Thymus (tissue), 11 donors: Measurements from ENCODE around the gene GAS1. TPM values are rescaled to one million over a fixed set of nuclear protein-coding genes. Genes with fewer than 3 reads are reported as not detected.

Experiments
- DNase-seq, 9 donors: peaks; one replicate each; pipeline ENCODE4 v3.0.0-alpha.2; 2013; ENCODE audit warnings: low spot score in 9 of 9, low read depth in 6 of 9, missing footprints in 1 of 9
- H3K27ac ChIP-seq, 2 donors: one replicate each; pipeline ENCODE4 v1.5.1; 2013; ENCODE audit warnings: control low read depth in 1 of 2, low read depth in 1 of 2, low read length in 1 of 2, mild to moderate bottlenecking in 1 of 2, moderate library complexity in 1 of 2
- H3K27me3 ChIP-seq, 2 donors: one replicate each; pipeline ENCODE4 v1.5.1; 2013; ENCODE audit warnings: low read length in 1 of 2; ENCODE audit not compliant: control insufficient read depth in 2 of 2, insufficient read depth in 1 of 2
- H3K36me3 ChIP-seq, 2 donors: one replicate each; pipeline ENCODE4 v1.5.1; 2013; ENCODE audit warnings: low read length in 1 of 2, mild to moderate bottlenecking in 1 of 2, moderate library complexity in 1 of 2; ENCODE audit not compliant: control insufficient read depth in 2 of 2, insufficient read depth in 2 of 2
- H3K4me1 ChIP-seq, 2 donors: one replicate each; pipeline ENCODE4 v1.5.1; 2013; ENCODE audit warnings: low read length in 2 of 2; ENCODE audit not compliant: control insufficient read depth in 2 of 2, insufficient read depth in 2 of 2
- H3K4me3 ChIP-seq, 2 donors: one replicate each; pipeline ENCODE4 v1.5.1; 2013; ENCODE audit warnings: low read length in 2 of 2, control low read depth in 1 of 2, mild to moderate bottlenecking in 1 of 2
- H3K9me3 ChIP-seq, 2 donors: one replicate each; pipeline ENCODE4 v1.5.1; 2013; ENCODE audit warnings: low read length in 1 of 2, mild to moderate bottlenecking in 1 of 2; ENCODE audit not compliant: control insufficient read depth in 2 of 2, insufficient read depth in 1 of 2
- WGBS: extraction: QIAGEN DNeasy Blood & Tissue Kit; methylation state at CpG from one replicate; pipeline ENCODE4 v1.1.7; 2013; 5-methylcytosine and 5-hydroxymethylcytosine counted together
- polyA plus RNA-seq: library from polyadenylated mRNA; stranded (reverse); fragments of 200-250 nt; gene quantifications from one replicate; pipeline ENCODE4 v1.2.3, GENCODE V29; 2013
- total RNA-seq: library from RNA; stranded (reverse); fragments of 120-200 nt; gene quantifications from one replicate; pipeline ENCODE4 v1.2.4, GENCODE V29; 2013
- donor health status: healthy.

The GAS1 gene
- total and polyA plus RNA-seq, 2 donors: 9.1 to 64.3 TPM

DNA sequence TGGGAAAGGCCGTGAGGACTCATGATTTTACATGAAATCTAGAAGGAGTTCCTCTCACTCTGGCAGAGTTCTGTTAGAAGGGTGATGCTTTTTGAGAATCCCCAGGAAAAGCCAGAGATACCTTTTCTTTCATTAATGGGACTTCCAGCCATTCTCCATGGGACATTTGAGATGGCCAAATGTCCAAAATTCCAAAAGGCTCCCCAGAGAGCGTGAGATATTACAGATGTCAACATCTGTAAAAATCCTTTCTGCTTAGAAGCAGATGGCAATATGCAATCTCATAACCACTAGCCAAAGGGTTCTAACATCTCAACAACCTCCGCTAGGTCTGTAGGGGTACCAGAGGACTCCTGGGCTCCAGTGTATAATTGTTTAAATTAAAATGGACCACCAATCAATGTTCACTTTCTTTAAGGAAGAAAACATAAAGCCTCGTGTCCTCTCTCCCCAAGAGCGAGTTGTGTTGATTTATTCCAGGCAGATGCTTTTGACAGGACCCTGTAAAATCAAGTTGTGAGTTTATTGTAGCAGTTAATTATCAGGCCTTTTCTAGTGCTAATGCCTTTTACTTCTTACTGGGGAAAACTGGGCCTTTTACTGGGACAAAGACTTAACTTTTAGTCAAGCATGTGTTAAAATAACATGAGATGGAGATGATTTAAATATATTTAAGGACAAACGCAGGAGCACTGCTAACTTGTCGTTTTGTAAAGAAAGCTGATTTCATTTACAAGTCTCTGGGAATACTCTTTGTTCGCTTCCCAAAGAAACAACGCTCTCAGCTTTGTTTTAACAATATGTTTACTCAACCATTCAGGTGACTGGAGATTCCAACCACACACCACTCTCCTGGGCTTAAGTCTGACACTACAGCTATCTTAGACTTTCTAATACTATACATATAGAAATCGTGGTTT, 4.8 kb downstream of the GAS1 start:
- WGBS: 65% methylated on average over 10 of the region's 10 CpGs
- DNase-seq: no peak
- Histone ChIP-seq H3K27me3 (peaks cover 36 to 57% of the 10 kb centered on the region in 2 donors), H3K27ac (no peak overlapping the region), H3K9me3 (peaks cover 0 to 1% of the 10 kb centered on the region in 2 donors), H3K4me3 (no peak overlapping the region), H3K4me1 (peaks cover 4% of the 10 kb centered on the region in 2 donors), H3K36me3 (no peaks in the 10 kb centered on the region)

DNA sequence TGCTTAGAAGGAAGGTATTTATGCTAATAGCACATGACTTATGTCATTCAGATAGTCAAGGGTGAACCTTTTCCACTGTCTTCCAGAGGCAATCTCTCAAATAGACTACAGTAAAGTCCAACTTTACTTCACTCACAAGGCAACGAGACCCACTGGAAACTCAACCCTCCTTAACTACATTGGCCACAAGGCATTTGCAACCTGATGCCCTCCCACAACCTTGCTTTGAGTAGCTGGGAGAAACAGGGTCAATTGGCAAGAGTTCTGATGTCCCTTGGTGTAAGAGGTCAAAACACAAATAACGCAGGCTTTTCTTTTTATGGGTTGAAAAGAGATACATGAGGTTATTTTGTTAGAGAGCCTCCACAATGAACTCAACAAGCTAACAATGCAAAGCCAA, 6.1 kb downstream of the GAS1 start:
- no peak for DNase-seq
- Histone ChIP-seq H3K36me3 (no peaks in the 10 kb centered on the region), H3K9me3 (no peaks in the 10 kb centered on the region), H3K4me1 (peaks cover 4% of the 10 kb centered on the region in 2 donors), H3K27me3 (peaks cover 31 to 55% of the 10 kb centered on the region in 2 donors), H3K4me3 (no peak overlapping the region), H3K27ac (no peak overlapping the region)
- 84% methylated on average over 2 of the region's 2 CpGs for WGBS

DNA sequence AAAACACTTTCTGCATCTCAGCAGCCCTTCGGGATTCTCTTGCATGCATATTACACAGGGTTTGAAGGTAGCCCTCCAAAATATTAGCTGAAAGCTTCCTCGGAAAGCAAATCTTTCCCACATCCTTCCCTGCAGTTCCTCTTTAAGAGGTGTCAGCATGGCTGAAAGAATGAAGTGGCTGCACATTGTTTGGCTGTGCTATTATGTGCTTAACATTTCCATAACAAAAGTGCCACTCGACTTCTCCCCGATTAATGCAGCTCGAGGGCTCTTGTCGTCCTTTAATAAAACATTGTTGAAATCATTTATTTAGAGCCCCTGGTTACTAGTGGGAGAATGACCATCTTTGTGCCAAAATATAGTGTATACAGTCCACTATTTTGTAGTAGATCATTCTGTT, 6.5 kb downstream of the GAS1 start:
- Histone ChIP-seq H3K27ac (no peak overlapping the region), H3K4me1 (peaks cover 4% of the 10 kb centered on the region in 2 donors), H3K27me3 (peaks cover 28 to 52% of the 10 kb centered on the region in 2 donors), H3K36me3 (no peaks in the 10 kb centered on the region), H3K4me3 (no peak overlapping the region), H3K9me3 (no peaks in the 10 kb centered on the region)
- no peak for DNase-seq
- 13% methylated on average over 6 of the region's 6 CpGs for WGBS

DNA sequence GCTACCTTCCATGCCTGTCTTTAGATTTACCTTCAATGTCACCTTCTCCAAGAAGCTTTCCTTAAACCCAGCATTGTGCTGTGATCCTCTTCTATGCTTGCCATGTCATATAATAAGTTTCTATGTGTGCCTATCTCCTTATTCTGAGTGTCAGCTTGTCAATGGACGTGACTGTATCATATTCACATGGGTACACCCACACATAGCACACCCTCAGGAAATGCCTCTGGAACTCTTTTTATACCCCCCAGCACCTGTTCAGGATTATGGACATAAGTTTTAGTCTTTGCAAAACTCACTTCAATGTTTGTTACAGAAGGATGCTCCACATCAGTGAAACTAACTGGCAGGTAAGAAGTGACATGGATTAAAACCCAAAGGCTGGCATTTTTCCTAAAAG, 7.4 kb downstream of the GAS1 start:
- no peaks in the 10 kb centered on the region for H3K36me3 ChIP-seq
- no peaks in the 10 kb centered on the region for H3K9me3 ChIP-seq
- no peak overlapping the region for H3K27ac ChIP-seq
- no peak overlapping the region for H3K4me3 ChIP-seq
- no peaks in the 10 kb centered on the region for H3K4me1 ChIP-seq
- H3K27me3 ChIP-seq: peaks cover 21 to 44% of the 10 kb centered on the region in 2 donors
- 81% methylated on average over 1 of the region's 1 CpG for WGBS
- DNase-seq: no peak

DNA sequence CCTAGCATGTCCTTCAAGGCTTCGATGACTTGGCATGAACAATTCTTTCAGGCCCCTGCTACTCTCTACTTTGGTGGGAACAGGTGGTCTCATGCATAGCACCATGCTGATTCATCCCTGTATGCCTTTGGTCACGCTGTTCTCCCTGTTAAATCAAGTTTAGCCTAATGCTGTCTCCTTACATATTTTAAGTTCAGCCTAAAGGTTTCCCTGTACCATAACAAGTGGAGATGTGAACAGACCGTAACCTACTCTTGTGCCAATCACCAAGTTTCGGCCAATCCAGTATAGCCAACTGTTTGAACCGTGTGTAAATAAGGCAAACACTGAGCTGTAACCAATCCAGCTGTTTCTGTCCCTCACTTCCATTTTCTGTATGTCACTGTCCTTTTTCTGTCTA, 8.0 kb downstream of the GAS1 start:
- peaks cover 17 to 38% of the 10 kb centered on the region in 2 donors for H3K27me3 ChIP-seq
- no peak overlapping the region for H3K4me3 ChIP-seq
- H3K36me3 ChIP-seq: no peaks in the 10 kb centered on the region
- H3K27ac ChIP-seq: no peak overlapping the region
- no peak for DNase-seq
- no peaks in the 10 kb centered on the region for H3K4me1 ChIP-seq
- WGBS: 95% methylated on average over 5 of the region's 5 CpGs
- no peaks in the 10 kb centered on the region for H3K9me3 ChIP-seq

DNA sequence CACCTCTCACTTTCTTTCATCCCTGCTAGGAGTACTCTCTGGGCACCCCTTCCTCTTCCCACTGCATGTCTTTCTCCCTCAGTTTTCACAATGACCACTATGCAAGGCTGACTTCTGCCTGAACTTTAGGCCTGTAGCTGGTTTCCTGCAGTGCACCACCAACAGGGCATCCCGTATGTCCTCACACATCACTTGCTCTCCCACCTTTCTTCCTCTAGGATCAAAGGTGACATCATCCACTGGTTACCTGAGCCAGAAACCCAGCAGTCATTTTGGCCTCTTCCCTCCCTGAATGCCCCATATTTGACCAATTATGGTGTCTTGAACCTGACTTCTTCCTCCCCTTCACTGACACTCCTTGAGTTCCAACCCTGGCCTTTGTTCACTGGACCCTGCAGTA, 8.5 kb downstream of the GAS1 start:
- no peaks in the 10 kb centered on the region for H3K9me3 ChIP-seq
- DNase-seq: no peak
- H3K4me1 ChIP-seq: no peaks in the 10 kb centered on the region
- WGBS: 88% methylated on average over 1 of the region's 1 CpG
- H3K27ac ChIP-seq: no peak overlapping the region
- no peaks in the 10 kb centered on the region for H3K36me3 ChIP-seq
- no peak overlapping the region for H3K4me3 ChIP-seq
- peaks cover 17 to 33% of the 10 kb centered on the region in 2 donors for H3K27me3 ChIP-seq

DNA sequence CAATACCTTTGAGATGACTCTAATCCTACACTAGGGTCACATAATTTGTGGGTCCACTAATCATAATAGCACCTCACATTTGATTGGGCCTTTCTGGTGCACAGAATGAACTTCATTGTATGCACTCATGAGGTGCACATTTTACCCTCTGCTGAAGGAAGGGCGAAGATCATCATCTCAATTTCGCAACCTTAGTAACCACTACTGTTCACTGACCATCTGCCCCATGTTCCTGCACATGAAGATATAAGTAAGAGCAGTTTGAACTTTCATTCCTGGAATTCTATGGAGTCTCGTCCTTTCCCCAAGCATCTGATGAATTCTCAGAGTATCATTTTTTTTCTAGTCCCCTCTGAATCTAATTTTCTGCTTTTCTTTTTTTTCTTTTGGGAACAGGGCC, 21.2 kb downstream of the GAS1 start:
- no peaks in the 10 kb centered on the region for H3K36me3 ChIP-seq
- no peak for DNase-seq
- no peaks in the 10 kb centered on the region for H3K9me3 ChIP-seq
- no peak overlapping the region for H3K4me3 ChIP-seq
- no peaks in the 10 kb centered on the region for H3K27me3 ChIP-seq
- H3K4me1 ChIP-seq: no peaks in the 10 kb centered on the region
- WGBS: 90% methylated on average over 3 of the region's 3 CpGs
- H3K27ac ChIP-seq: no peak overlapping the region

DNA sequence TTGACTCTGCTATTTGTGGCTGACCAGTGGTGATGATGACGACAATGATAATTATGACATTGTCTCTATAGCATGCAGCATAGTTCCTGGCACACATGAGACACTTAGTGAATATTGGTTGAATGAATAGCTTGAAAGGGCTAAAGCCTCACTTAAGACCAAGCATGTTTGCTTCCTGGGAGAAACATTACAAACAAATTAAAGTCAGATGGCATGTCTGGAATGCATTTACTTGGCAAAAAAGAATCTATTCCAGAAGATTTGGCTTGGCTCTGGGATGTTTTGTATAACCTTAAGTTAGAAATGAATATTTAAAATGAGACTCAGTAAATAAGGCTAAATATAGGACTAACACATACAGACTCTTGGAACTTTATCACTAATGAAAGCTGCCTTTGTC, 21.6 kb downstream of the GAS1 start:
- Histone ChIP-seq H3K4me1 (no peaks in the 10 kb centered on the region), H3K36me3 (no peaks in the 10 kb centered on the region), H3K27ac (no peak overlapping the region), H3K9me3 (no peaks in the 10 kb centered on the region), H3K27me3 (no peaks in the 10 kb centered on the region), H3K4me3 (no peak overlapping the region)
- 95% methylated on average over 1 of the region's 1 CpG for WGBS
- no peak for DNase-seq

DNA sequence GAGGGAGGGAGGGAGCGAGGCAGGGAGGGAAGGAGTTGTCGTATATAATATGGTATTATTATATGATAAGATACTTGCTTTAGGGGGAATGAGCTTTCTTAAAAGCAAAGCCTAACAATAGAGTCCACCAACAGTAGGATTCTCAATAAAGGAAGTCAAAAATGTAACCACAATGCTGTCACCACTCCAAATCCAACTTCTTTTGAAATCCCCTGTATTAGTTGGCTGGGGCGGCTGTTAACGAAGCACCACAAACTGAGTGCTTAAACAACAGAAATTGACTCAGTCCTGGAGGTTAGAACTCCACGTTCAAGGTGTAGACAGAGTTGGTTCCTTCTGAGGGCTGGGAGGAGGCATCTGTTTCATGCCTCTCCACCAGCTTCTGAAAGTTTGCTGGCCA, 23.1 kb downstream of the GAS1 start:
- H3K9me3 ChIP-seq: no peaks in the 10 kb centered on the region
- H3K4me1 ChIP-seq: no peaks in the 10 kb centered on the region
- 68% methylated on average over 5 of the region's 5 CpGs for WGBS
- no peak for DNase-seq
- no peaks in the 10 kb centered on the region for H3K36me3 ChIP-seq
- H3K27ac ChIP-seq: no peak overlapping the region
- no peaks in the 10 kb centered on the region for H3K27me3 ChIP-seq
- no peak overlapping the region for H3K4me3 ChIP-seq
